ENCODE measurements around the gene MT1H.

DNA sequence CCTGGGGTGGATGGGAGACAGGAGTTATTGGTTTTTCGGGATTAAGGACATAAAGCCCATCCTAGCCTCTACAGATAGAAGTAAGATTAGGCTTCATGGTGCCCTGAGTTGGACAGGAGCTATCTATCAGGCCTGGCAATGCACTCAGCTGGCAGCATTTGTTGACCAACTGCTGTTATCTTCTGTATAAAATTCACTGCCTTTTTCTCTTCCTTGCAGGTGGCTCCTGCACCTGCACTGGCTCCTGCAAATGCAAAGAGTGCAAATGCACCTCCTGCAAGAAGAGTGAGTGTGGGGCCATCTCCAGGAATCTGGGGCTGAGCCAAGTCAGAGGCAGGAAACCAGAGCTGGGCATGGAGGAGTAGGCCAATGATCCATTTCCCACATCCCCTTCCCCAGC is 30.6 kb upstream of the MT1H start:
- TF ChIP-seq POLR2A (IDR thresholded peaks at IDR 0.05) = no peak
- TF ChIP-seq, protein P1, sequence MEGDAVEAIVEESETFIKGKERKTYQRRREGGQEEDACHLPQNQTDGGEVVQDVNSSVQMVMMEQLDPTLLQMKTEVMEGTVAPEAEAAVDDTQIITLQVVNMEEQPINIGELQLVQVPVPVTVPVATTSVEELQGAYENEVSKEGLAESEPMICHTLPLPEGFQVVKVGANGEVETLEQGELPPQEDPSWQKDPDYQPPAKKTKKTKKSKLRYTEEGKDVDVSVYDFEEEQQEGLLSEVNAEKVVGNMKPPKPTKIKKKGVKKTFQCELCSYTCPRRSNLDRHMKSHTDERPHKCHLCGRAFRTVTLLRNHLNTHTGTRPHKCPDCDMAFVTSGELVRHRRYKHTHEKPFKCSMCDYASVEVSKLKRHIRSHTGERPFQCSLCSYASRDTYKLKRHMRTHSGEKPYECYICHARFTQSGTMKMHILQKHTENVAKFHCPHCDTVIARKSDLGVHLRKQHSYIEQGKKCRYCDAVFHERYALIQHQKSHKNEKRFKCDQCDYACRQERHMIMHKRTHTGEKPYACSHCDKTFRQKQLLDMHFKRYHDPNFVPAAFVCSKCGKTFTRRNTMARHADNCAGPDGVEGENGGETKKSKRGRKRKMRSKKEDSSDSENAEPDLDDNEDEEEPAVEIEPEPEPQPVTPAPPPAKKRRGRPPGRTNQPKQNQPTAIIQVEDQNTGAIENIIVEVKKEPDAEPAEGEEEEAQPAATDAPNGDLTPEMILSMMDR (IDR thresholded peaks at IDR 0.05) = no peak
